Measurements from ENCODE around the gene DTX4.
A peak's percentile ranks its signal among the peaks of the same experiment; 100 is the strongest.
"Not testable (repeated sequence)": the region's sequence is repeated elsewhere in the genome, so short reads cannot be mapped to it uniquely, and the experiment has no call there.

DTX4 gene

DNA sequence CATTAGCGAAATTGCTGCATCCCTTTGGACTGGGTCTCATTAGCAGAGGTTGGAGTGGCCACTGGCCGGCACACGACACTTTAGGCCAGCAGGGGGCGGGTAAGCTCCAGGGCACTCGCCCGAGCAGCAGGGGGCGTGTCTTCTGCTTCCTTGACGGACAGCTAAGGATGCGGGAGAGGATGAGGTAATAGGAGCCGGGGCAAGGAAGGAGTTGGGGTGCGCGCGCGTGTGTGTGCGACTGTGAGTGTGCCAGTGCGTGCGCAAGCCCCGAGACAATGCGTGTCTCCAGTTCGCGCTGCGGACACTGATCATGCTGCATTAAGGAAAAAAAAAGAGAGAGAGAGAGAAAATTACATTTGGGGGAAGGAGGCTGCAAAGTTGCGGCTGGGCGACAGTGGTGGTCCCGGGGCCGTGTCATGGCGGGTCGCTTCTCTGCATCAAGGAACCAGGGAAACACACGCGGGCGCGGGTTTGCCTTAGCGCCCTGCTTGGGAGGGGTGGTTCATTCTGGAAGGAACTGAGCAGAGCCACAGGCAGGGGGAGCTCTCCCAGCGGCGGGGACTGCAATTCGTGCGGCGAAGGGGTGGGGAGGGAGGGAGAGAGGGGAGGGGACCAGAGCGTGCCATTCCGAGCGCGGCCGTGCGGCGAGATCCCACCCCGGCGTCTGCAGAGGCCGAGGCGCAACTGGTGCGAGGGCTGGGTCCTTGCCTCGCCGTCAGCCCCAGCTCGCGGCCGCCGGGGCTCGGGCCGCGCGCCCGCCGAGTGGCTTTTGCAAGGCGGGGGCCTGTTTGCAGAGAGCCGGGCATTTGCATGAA lies at the start of gene DTX4:
DTX4 (plus strand) TSS at position 625 of the 815 bp plus-strand sequence. CDS start 464 bp downstream, outside the sequence.
- Histone ChIP-seq H3K4me2 (ENCODE audit: low read depth, low read length, poor library complexity, severe bottlenecking) (peak within 1 kb of the TSS; percentile 98), H4K20me1 (ENCODE audit: low read depth, low read length) (no peaks in the 10 kb centered on the region; the same call in 1 of the 2 replicates), H3K9me3 (ENCODE audit: insufficient read depth, low read length) (no peaks in the 10 kb centered on the region), H2AFZ (ENCODE audit: low read depth, low read length, severe bottlenecking) (peak within 1 kb of the TSS; percentile 95), H3K27me3 (ENCODE audit: low read length) (no peaks in the 10 kb centered on the region), H3K27ac (ENCODE audit: low read depth, low read length) (peak within 1 kb of the TSS; percentile 69), H3K9me2 (replicated peaks; ENCODE audit: insufficient read depth, low read length) (no peaks in the 10 kb centered on the region), H3K4me3 (ENCODE audit: insufficient read depth, low read length, poor library complexity, severe bottlenecking) (peak within 1 kb of the TSS; percentile 98), H3K36me3 (ENCODE audit: low read length) (no peaks in the 10 kb centered on the region), H3K79me2 (ENCODE audit: insufficient read depth, low read length) (no peaks in the 10 kb centered on the region), H3K9ac (ENCODE audit: low read length) (peak within 1 kb of the TSS; percentile 79), H3F3A (ENCODE audit: insufficient read depth) (no peaks in the 10 kb centered on the region)
- TF ChIP-seq, protein P1, sequence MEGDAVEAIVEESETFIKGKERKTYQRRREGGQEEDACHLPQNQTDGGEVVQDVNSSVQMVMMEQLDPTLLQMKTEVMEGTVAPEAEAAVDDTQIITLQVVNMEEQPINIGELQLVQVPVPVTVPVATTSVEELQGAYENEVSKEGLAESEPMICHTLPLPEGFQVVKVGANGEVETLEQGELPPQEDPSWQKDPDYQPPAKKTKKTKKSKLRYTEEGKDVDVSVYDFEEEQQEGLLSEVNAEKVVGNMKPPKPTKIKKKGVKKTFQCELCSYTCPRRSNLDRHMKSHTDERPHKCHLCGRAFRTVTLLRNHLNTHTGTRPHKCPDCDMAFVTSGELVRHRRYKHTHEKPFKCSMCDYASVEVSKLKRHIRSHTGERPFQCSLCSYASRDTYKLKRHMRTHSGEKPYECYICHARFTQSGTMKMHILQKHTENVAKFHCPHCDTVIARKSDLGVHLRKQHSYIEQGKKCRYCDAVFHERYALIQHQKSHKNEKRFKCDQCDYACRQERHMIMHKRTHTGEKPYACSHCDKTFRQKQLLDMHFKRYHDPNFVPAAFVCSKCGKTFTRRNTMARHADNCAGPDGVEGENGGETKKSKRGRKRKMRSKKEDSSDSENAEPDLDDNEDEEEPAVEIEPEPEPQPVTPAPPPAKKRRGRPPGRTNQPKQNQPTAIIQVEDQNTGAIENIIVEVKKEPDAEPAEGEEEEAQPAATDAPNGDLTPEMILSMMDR (IDR thresholded peaks at IDR 0.05; ENCODE audit: insufficient read depth, low read length, poor library complexity, severe bottlenecking): peak; percentile 73
- no peak for TF ChIP-seq EZH2phosphoT487 (conservative IDR thresholded peaks at IDR 0.05; ENCODE audit: low read length)

DNA sequence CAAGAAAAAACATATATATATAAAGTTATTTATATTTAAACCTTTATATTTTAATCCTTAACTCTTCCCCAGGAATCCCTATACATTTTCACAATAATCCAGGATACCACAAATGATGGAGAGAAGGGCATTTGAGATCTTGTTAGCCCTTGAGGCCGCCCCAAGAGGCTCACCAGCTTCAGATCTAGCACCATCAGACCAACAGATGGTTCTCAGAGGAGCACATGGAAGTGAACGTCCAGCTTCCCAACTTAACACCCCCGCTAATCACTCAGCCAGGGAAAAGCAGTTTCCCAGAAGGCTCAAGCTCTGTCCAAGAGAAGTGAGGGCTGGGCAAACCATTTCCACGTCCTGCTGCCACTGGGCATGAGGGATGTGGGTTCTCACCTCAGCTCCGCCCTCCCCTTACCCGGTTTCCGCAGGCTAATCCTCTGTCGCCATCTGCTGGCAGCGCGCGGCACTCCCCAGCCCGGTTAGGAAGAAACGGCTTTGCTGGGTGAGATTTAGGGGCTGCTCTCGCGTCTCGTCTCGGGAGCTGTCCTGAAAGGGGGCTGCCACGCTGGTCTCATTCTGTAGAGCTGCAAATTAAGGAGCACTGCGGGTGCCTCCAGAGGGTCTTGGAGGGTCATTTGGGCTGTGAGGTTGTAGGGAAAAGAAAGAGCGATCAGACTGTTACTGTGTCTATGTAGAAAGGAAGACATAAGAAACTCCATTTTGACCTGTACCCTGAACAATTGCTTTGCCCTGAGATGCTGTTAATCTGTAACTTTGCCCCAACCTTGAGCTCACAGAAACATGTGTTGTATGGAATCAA lies 36.1 kb upstream of the DTX4 start:
- TF ChIP-seq EZH2phosphoT487 (conservative IDR thresholded peaks at IDR 0.05; ENCODE audit: low read length): no peak
- TF ChIP-seq, protein P1 (IDR thresholded peaks at IDR 0.05; ENCODE audit: insufficient read depth, low read length, poor library complexity, severe bottlenecking): peak; percentile 94
- H3F3A ChIP-seq (ENCODE audit: insufficient read depth): no peaks in the 10 kb centered on the region; the same call in 1 of the 2 replicates
- peak overlapping the region; percentile 78 for H2AFZ ChIP-seq (ENCODE audit: low read depth, low read length, severe bottlenecking)
- no peaks in the 10 kb centered on the region for H4K20me1 ChIP-seq (ENCODE audit: low read depth, low read length)
- H3K4me2 ChIP-seq (ENCODE audit: low read depth, low read length, poor library complexity, severe bottlenecking): peak overlapping the region; percentile 32
- H3K27ac ChIP-seq (ENCODE audit: low read depth, low read length): no peak overlapping the region
- no peaks in the 10 kb centered on the region for H3K9me2 ChIP-seq (replicated peaks; ENCODE audit: insufficient read depth, low read length)
- no peaks in the 10 kb centered on the region for H3K79me2 ChIP-seq (ENCODE audit: insufficient read depth, low read length)
- H3K9ac ChIP-seq (ENCODE audit: low read length): 0 out of 2 replicates have a peak overlapping the region, but pooled peaks have one; percentile 21
- H3K36me3 ChIP-seq (ENCODE audit: low read length): peaks cover 27% of the 10 kb centered on the region
- H3K9me3 ChIP-seq (ENCODE audit: insufficient read depth, low read length): peaks cover 30% of the 10 kb centered on the region
- H3K27me3 ChIP-seq (ENCODE audit: low read length): no peaks in the 10 kb centered on the region
- H3K4me3 ChIP-seq (ENCODE audit: insufficient read depth, low read length, poor library complexity, severe bottlenecking): no peak overlapping the region

DNA sequence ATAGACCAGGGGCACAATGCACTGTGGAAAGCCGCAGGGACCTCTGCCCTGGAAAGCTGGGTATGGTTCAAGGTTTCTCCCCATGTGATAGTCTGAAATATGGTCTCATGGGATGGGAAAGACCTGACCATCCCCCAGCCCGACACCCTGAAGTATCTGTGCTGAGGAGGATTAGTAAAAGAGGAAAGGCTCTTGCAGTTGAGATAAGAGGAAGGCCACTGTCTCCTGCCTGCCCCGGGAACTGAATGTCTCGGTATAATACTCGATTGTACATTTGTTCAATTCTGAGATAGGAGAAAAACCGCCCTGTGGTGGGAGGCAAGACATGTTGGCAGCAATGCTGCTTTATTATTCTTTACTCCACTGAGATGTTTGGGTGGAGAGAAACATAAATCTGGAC lies 35.4 kb upstream of the DTX4 start:
- not testable (repeated sequence) for H2AFZ ChIP-seq (ENCODE audit: low read depth, low read length, severe bottlenecking); H3F3A ChIP-seq (ENCODE audit: insufficient read depth); H3K4me2 ChIP-seq (ENCODE audit: low read depth, low read length, poor library complexity, severe bottlenecking); H3K9me2 ChIP-seq (replicated peaks; ENCODE audit: insufficient read depth, low read length); H3K79me2 ChIP-seq (ENCODE audit: insufficient read depth, low read length); H3K27me3 ChIP-seq (ENCODE audit: low read length); H4K20me1 ChIP-seq (ENCODE audit: low read depth, low read length); H3K4me3 ChIP-seq (ENCODE audit: insufficient read depth, low read length, poor library complexity, severe bottlenecking); H3K9ac ChIP-seq (ENCODE audit: low read length); H3K27ac ChIP-seq (ENCODE audit: low read depth, low read length)
- peaks cover 23% of the 10 kb centered on the region for H3K9me3 ChIP-seq (ENCODE audit: insufficient read depth, low read length)
- H3K36me3 ChIP-seq (ENCODE audit: low read length): peaks cover 27% of the 10 kb centered on the region

Measured in SU-DHL-6 (cell line).